T-helper 1 cell treated with Interleukin-12 subunit alpha and Interleukin-12 subunit beta and Interleukin-4 antibody, amounts not matched to agents 30 μg/mL and 1 μg/mL, for 36 hours (primary cell): Measurements from ENCODE around the gene BACH2.
"Not testable (repeated sequence)": the region's sequence is repeated elsewhere in the genome, so short reads cannot be mapped to it uniquely, and the experiment has no call there.

Source experiments
- H3K27ac Mint-ChIP-seq: one replicate; pipeline ENCODE4 v1.8.0; 2021; ENCODE audit warnings: mild to moderate bottlenecking, mixed read lengths
- H3K27me3 Mint-ChIP-seq: one replicate; pipeline ENCODE4 v1.8.0; 2021; ENCODE audit warnings: low read depth, mixed read lengths
- H3K36me3 Mint-ChIP-seq: one replicate; pipeline ENCODE4 v1.8.0; 2021; ENCODE audit warnings: low read depth, mixed read lengths
- H3K4me1 Mint-ChIP-seq: one replicate; pipeline ENCODE4 v1.8.0; 2021; ENCODE audit warnings: low read depth, mixed read lengths
- H3K4me3 Mint-ChIP-seq: one replicate; pipeline ENCODE4 v1.8.0; 2021; ENCODE audit warnings: mild to moderate bottlenecking, moderate library complexity, mixed read lengths
- H3K9me3 Mint-ChIP-seq: one replicate; pipeline ENCODE4 v1.8.0; 2021; ENCODE audit warnings: mixed read lengths

The BACH2 gene

DNA sequence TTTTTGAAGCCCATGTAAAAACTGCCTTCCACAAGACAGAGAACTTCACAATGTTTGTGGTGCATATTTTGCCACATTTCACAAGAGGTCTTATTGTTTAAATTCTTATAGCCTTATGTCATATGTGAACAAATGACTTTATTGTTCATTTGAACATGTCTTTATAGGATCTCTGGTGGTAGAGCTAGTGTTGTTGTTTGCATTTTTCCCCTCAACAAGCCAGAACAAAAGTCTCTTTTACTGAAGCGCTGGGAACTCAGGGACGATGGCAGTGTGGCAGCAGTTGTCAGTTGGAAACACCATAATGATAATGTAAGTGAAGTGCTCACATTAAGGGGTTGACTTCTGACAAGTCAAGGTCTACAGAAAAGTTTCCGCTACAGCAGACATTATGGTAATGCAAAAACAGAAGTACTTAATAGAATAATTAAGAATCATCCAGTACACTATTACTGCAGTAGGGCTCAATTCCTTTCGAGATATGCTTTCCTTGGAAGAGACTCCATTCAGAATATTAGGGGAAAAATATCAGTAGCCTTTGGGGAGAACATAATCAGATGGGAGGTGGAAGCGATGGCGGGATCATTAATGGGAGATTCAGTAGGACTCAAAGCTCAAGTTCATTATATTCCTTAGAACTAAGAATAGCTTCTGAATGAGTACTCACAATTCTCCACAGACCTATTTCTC is 222.3 kb downstream of the BACH2 start:
- Mint-ChIP-seq H3K27ac (no peak overlapping the region), H3K27me3 (peaks cover 63% of the 10 kb centered on the region), H3K9me3 (no peaks in the 10 kb centered on the region), H3K4me3 (no peak overlapping the region), H3K4me1 (peaks cover 64% of the 10 kb centered on the region), H3K36me3 (peaks cover 30% of the 10 kb centered on the region)

DNA sequence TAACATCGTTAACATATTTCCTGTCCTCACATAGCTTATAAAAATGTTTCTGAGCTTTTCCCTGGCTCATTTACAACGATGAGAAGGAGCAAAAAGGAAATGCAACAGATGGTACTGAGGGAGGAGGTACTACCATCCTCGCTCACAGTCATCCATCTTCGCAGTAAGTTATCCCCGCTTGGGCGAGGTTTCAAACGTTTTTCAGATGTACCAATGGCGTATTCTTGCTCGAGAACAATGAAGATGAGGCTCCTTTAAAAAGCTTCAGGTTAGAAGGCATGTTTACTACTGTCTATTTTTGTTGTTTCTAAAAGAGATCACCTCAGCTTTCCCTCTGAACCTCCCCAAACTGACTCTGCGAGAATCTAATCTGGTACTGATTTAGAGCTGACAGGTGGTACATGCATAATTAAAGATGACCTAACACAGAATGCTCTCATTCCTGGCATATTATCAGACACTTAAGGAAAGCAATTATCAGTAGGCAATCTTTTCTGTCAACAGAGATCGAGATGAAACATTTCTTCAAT is 223.6 kb downstream of the BACH2 start:
- Mint-ChIP-seq H3K4me1 (peaks cover 58% of the 10 kb centered on the region), H3K9me3 (no peaks in the 10 kb centered on the region), H3K27me3 (peaks cover 51% of the 10 kb centered on the region), H3K27ac (peak overlapping the region; percentile 47), H3K4me3 (peak overlapping the region; percentile 51), H3K36me3 (peaks cover 36% of the 10 kb centered on the region)

DNA sequence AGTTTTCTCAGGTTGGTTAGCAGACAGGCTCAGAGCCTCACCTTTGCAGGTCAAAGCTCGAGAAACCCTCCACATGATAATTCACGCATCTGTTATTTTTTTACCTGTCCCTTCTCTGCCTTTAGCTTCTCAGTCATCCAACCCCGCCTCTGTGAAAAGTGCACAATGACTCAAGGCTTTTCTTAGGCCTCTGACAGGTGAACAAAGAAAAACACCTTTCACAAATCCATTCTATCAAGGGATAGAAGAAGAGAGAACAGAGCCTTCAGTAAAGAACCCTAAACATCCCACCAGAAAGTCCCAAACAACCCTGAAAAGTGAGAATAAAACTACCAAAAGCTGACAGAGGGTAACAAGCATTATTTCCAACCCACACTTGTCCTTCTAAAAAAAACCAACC is 224.1 kb downstream of the BACH2 start:
- Mint-ChIP-seq H3K36me3 (peaks cover 36% of the 10 kb centered on the region), H3K27ac (peak overlapping the region; percentile 47), H3K9me3 (no peaks in the 10 kb centered on the region), H3K27me3 (peaks cover 48% of the 10 kb centered on the region), H3K4me1 (peaks cover 57% of the 10 kb centered on the region), H3K4me3 (peak overlapping the region; percentile 51)

DNA sequence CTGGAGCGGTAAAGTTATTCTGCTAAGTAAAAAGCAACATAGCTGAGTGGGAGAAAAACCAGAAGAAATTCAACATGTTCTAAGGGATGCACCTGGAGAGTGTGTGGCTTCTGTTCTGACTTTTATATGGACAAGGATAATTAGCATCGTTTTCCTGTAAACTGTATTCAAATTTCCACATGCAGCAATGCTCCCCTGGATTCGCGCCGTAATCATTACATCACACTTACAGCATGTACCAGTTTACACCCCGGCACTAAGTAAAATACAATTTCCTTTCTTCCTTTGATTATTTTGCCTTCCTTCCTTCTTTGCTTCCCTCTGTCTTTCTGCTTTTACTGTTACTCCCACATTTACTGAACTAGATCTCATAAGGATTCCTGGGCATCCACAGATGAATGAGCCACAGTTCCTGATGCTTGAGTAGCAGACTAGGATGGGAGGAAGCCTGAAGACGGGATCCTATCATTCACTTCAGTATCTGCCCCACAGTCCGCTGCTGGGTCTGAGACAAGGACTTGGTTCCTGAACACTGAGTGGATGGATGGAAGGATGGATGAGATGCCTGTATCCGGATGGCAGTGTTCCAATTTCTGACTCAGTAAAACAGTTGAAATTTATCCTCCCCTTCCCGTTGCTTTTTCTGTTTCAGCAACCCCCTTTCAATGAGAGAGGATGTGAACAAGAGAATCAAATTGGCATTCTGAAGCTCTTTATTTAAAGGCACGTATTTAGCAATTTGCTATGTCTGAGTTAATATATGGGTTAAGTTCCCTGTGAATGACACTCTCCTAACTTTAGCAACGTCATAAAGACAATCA is 227.7 kb downstream of the BACH2 start:
- no peaks in the 10 kb centered on the region for H3K9me3 Mint-ChIP-seq
- H3K27me3 Mint-ChIP-seq, result peaks cover 18% of the 10 kb centered on the region
- peaks cover 46% of the 10 kb centered on the region for H3K36me3 Mint-ChIP-seq
- H3K4me3 Mint-ChIP-seq, result no peak overlapping the region
- H3K27ac Mint-ChIP-seq, result no peak overlapping the region
- H3K4me1 Mint-ChIP-seq, result peaks cover 58% of the 10 kb centered on the region

DNA sequence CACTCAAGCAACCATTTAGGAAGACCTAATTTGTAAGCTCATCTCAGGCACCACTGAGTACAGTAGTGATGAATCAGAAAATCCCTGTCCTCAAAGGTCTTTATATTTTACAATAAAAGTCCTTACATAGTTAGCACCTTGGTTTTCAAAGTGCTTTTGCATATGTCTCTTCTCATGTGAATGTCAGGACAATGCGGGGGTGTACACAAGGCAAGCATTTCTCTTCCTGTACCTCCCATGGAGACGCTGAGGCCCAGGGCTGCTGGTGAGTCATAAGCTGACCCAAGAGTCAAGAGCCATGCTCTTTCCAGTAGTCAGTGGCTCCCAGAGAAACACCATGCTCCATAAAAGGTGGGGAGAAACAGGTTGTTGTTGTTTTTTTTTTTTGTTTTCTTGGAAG is 228.4 kb downstream of the BACH2 start:
- peaks cover 46% of the 10 kb centered on the region for H3K36me3 Mint-ChIP-seq
- no peak overlapping the region for H3K4me3 Mint-ChIP-seq
- peaks cover 14% of the 10 kb centered on the region for H3K27me3 Mint-ChIP-seq
- no peak overlapping the region for H3K27ac Mint-ChIP-seq
- H3K4me1 Mint-ChIP-seq, result peaks cover 54% of the 10 kb centered on the region
- no peaks in the 10 kb centered on the region for H3K9me3 Mint-ChIP-seq

DNA sequence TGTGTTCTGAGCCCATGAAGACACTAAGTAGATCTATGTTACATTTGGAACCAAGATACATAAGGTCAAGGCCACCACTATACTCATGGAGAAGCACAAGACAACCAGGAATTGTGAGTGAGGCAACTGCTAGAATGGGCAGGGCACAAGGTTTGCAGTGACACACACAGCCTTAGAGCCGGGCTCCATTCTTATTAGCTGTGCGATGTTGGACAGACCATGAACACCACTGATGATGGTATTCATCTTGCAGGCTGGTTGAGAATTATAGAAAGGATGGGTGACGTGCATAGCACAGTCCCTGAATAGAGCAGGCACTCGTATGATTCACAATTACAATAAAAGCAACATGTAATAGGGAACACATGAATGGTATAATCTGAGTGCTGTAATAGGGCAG is 229.9 kb downstream of the BACH2 start:
- Mint-ChIP-seq H3K9me3 (no peaks in the 10 kb centered on the region), H3K36me3 (peaks cover 39% of the 10 kb centered on the region), H3K27ac (no peak overlapping the region), H3K27me3 (peaks cover 6% of the 10 kb centered on the region), H3K4me3 (no peak overlapping the region), H3K4me1 (peaks cover 41% of the 10 kb centered on the region)

DNA sequence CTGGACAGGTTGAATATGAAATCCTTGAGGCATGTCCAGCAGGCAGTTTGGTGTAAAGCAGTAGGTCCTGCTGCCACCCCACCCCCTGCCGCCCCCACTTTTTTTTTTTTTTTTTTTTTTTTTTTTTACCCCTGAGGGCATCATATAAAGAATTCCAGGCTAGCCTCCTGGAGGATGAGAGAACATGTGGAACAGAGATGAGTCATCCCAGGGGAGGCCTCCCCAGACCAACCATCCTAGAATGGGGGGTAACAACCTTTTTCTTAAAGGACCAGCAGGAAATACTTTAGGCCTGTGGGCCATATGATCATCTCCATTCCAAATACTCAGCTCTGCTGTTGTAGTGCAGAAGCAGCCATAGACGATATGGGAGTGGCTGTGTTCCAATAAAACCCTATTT is 231.5 kb downstream of the BACH2 start:
- Mint-ChIP-seq H3K4me3 (no peak overlapping the region), H3K4me1 (peaks cover 33% of the 10 kb centered on the region), H3K9me3 (no peaks in the 10 kb centered on the region), H3K27me3 (peaks cover 6% of the 10 kb centered on the region), H3K27ac (no peak overlapping the region), H3K36me3 (peaks cover 31% of the 10 kb centered on the region)

DNA sequence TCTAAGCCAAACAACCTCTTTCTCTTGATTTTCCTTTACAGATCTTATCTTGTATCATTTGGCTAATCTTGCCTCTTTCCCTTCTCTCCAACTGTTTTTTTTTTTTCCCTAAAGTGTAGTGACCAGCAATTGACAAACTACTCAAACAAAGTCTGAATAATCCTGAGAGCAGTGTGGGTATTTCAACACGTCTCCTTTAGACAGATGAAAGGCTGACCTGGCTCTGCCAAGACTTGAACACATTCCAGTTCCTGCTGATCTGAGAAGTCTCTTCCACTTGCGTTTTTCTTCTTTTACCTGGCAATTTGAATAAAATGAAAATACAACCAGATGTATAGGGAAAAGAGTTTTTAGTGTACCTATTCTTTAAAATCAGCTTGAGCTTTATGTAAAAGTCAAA is 234.0 kb downstream of the BACH2 start:
- Mint-ChIP-seq H3K27me3 (no peaks in the 10 kb centered on the region), H3K4me3 (no peak overlapping the region), H3K4me1 (peaks cover 21% of the 10 kb centered on the region), H3K36me3 (peaks cover 24% of the 10 kb centered on the region), H3K27ac (no peak overlapping the region), H3K9me3 (peaks cover 5% of the 10 kb centered on the region)

DNA sequence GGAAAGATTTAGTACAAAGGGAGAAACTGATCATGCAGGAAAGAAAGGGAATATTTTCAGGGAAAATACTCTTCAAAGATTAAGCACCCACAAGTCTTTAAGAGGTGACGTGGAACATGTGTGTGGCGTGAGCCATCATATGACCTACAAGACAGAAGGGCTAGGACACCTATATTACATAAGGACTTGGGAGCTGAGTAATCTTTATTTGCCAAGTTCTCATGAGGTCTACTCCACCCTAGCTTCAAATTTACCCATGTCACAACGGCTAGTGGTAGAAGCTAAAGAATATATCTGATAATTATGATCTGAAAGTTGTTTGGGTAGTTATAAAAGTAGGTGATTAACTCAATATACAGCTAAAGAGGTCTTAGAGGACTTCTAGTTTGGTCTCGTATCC is 234.6 kb downstream of the BACH2 start:
- Mint-ChIP-seq H3K9me3 (peaks cover 10% of the 10 kb centered on the region), H3K4me3 (no peak overlapping the region), H3K27ac (no peak overlapping the region), H3K27me3 (no peaks in the 10 kb centered on the region), H3K4me1 (peaks cover 17% of the 10 kb centered on the region), H3K36me3 (peaks cover 24% of the 10 kb centered on the region)

DNA sequence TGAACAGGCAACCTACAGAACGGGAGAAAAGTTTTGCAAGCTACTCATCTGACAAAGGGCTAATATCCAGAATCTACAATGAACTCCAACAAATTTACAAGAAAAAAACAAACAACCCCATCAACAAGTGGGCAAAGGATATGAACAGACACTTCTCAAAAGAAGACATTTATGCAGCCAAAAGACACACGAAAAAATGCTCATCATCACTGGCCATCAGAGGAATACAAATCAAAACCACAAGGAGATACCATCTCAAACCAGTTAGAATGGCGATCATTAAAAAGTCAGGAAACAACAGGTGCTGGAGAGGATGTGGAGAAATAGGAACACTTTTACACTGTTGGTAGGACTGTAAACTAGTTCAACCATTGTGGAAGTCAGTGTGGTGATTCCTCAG is 237.5 kb downstream of the BACH2 start:
- not testable (repeated sequence) for H3K27ac Mint-ChIP-seq, H3K4me1 Mint-ChIP-seq, H3K27me3 Mint-ChIP-seq, H3K4me3 Mint-ChIP-seq
- Mint-ChIP-seq H3K36me3 (peaks cover 29% of the 10 kb centered on the region), H3K9me3 (peaks cover 24% of the 10 kb centered on the region)

DNA sequence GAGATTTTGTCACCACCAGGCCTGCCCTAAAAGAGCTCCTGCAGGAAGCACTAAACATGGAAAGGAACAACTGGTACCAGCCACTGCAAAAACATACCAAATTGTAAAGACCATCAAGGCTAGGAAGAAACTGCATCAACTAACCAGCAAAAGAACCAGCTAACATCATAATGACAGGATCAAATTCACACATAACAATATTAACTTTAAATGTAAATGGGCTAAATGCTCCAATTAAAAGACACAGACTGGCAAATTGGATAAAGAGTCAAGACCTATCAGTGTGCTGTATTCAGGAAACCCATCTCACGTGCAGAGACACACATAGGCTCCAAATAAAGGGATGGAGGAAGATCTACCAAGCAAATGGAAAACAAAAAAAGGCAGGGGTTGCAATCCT is 240.7 kb downstream of the BACH2 start:
- H3K4me1 Mint-ChIP-seq, H3K27ac Mint-ChIP-seq: not testable (repeated sequence)

DNA sequence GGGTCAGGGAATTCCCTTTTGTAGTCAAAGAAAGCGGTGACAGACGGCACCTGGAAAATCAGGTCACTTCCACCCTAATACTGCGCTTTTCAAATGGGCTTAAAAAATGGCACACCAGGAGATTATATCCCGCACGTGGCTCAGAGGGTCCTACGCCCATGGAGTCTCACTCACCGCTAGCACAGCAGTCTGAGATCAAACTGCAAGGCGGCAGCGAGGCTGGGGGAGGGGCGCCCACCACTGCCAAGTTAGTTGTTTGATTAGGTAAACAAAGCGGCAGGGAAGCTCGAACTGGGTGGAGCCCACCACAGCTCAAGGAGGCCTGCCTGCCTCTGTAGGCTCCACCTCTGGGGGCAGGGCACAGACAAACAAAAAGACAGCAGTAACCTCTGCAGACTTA is 242.4 kb downstream of the BACH2 start:
- H3K4me1 Mint-ChIP-seq, H3K27me3 Mint-ChIP-seq, H3K27ac Mint-ChIP-seq, H3K4me3 Mint-ChIP-seq: not testable (repeated sequence)
- Mint-ChIP-seq H3K36me3 (peaks cover 39% of the 10 kb centered on the region), H3K9me3 (peaks cover 42% of the 10 kb centered on the region)

More for the DNA sequence above, 240.7 kb downstream of the BACH2 start:
- Mint-ChIP-seq H3K9me3 (peaks cover 42% of the 10 kb centered on the region), H3K36me3 (peaks cover 40% of the 10 kb centered on the region)
- H3K27me3 Mint-ChIP-seq, H3K4me3 Mint-ChIP-seq: not testable (repeated sequence)

DNA sequence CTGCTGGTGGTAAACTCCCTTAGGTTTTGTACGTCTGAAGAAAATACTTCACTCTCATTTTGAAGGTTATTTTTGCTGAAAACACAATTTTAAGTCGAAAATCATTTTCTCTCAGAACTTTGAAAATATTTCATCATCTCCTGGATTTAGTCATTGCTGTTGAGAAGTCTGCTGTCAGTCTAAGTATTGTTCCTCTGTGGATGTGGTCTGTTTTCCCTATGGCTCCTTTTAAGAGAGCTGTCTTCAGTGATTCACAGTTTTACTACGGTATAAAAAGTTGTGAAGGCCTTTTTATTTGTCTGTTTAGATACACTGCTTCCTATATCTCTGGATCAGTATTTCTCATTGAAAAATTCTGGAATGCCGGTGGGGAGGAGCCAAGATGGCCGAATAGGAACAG is 243.0 kb downstream of the BACH2 start:
- no peak overlapping the region for H3K27ac Mint-ChIP-seq
- peaks cover 8% of the 10 kb centered on the region for H3K4me1 Mint-ChIP-seq

DNA sequence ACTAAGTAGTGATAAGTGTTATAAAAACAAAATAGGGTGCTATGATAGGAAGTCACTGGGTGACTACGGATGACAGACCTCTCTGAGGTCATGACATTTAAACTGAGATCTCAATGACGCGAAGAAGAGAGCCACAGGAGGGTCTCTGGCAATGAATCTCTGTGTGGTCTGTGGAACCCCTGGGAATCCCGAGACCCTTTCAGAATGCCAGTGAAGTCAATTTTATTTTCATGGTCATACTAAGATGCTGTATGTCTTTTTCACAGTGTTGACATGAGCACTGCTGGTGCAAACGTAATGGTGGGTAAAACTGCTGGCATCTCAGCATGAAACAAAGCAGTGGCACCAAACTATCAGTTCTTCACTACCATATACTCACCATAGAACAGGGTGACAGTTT is 247.3 kb downstream of the BACH2 start:
- H3K27me3 Mint-ChIP-seq, result no peaks in the 10 kb centered on the region
- peaks cover 19% of the 10 kb centered on the region for H3K9me3 Mint-ChIP-seq
- no peak overlapping the region for H3K4me3 Mint-ChIP-seq
- peak overlapping the region; percentile 4 for H3K27ac Mint-ChIP-seq
- peaks cover 17% of the 10 kb centered on the region for H3K36me3 Mint-ChIP-seq
- H3K4me1 Mint-ChIP-seq, result peaks cover 15% of the 10 kb centered on the region

More for the DNA sequence above, 243.0 kb downstream of the BACH2 start:
- Mint-ChIP-seq H3K9me3 (peaks cover 42% of the 10 kb centered on the region), H3K27me3 (no peaks in the 10 kb centered on the region), H3K36me3 (peaks cover 37% of the 10 kb centered on the region), H3K4me3 (no peak overlapping the region)
